HepG2 (cell line): ENCODE results near the gene CDKN1C. TPM values are rescaled to one million over a fixed set of nuclear protein-coding genes. Genes with fewer than 3 reads are reported as not detected.

Experiments
- ADNP ChIP-seq: sonication (generic); formaldehyde crosslinking; IDR thresholded peaks from 2 replicates; pipeline ENCODE4 v1.4.0; 2020; ENCODE audit warnings: missing genetic modification reagents
- ARHGAP35 ChIP-seq: sonication (generic); formaldehyde crosslinking; IDR thresholded peaks from 2 replicates; pipeline ENCODE4 v1.9.0; 2022; ENCODE audit warnings: mild to moderate bottlenecking, inconsistent platforms, moderate library complexity, missing genetic modification reagents, borderline replicate concordance
- ATF3 ChIP-seq: sonication (generic); formaldehyde crosslinking; IDR thresholded peaks from 2 replicates; pipeline ENCODE4 v1.4.0; 2020; ENCODE audit warnings: missing genetic modification reagents
- BORCS8-MEF2B ChIP-seq: sonication (generic); formaldehyde crosslinking; IDR thresholded peaks from 2 replicates; pipeline ENCODE4 v1.8.0; 2022; ENCODE audit warnings: mild to moderate bottlenecking, missing genetic modification reagents
- CBX5 ChIP-seq: sonication (generic); formaldehyde crosslinking; IDR thresholded peaks from 2 replicates; pipeline ENCODE4 v1.4.0; 2020; ENCODE audit warnings: missing genetic modification reagents, borderline replicate concordance
- CCDC6 ChIP-seq: sonication (generic); formaldehyde crosslinking; IDR thresholded peaks from 2 replicates; pipeline ENCODE4 v1.8.1; 2022; ENCODE audit warnings: mild to moderate bottlenecking, missing genetic modification reagents, moderate library complexity
- CTCF ChIP-seq: sonication (generic); formaldehyde crosslinking; IDR thresholded peaks from 2 replicates; pipeline ENCODE4 v1.5.0; 2020; ENCODE audit warnings: mild to moderate bottlenecking, missing genetic modification reagents, moderate library complexity
- GABPB1 ChIP-seq: IDR thresholded peaks from 2 replicates; pipeline ENCODE4 v1.6.1; 2016; ENCODE audit warnings: mild to moderate bottlenecking, missing genetic modification reagents, moderate library complexity, missing compliant biosample characterization
- GATAD2A ChIP-seq: IDR thresholded peaks from 2 replicates; pipeline ENCODE4 v1.6.1; 2016
- JUND ChIP-seq: sonication (generic); formaldehyde crosslinking; IDR thresholded peaks from 2 replicates; pipeline ENCODE4 v1.8.0; 2022; ENCODE audit warnings: mild to moderate bottlenecking, missing genetic modification reagents
- MED1 ChIP-seq: sonication (generic); formaldehyde crosslinking; IDR thresholded peaks from 2 replicates; pipeline ENCODE4 v1.4.0; 2020; ENCODE audit warnings: missing genetic modification reagents
- MEIS2 ChIP-seq: sonication (generic); formaldehyde crosslinking; IDR thresholded peaks from 2 replicates; pipeline ENCODE4 v1.9.0; 2021; ENCODE audit warnings: mild to moderate bottlenecking, missing genetic modification reagents
- NFIC ChIP-seq: IDR thresholded peaks from 2 replicates; pipeline ENCODE4 v1.6.1; 2012; ENCODE audit warnings: mild to moderate bottlenecking, low read length, inconsistent platforms
- PTBP1 ChIP-seq: fragments of 200-400 bp; formaldehyde crosslinking; IDR thresholded peaks from 2 replicates; pipeline ENCODE4 v1.6.1; 2018; ENCODE audit warnings: low read length, low read depth; ENCODE audit not compliant: poor library complexity, severe bottlenecking
- RFX5 ChIP-seq: IDR thresholded peaks from 2 replicates; pipeline ENCODE4 v1.6.1; 2011; ENCODE audit warnings: low read depth, low read length, improper control_type of control experiment
- TCF7 ChIP-seq: sonication (generic); IDR thresholded peaks from 2 replicates; pipeline ENCODE4 v1.6.1; 2016; ENCODE audit warnings: antibody characterized with exemption, low read depth
- TOPORS ChIP-seq: sonication (generic); formaldehyde crosslinking; IDR thresholded peaks from 2 replicates; pipeline ENCODE4 v1.8.0; 2023; ENCODE audit warnings: mild to moderate bottlenecking, missing genetic modification reagents
- ZBTB2 ChIP-seq: sonication (generic); formaldehyde crosslinking; IDR thresholded peaks from 2 replicates; pipeline ENCODE4 v1.8.0; 2022; ENCODE audit warnings: low read depth, missing genetic modification reagents
- ZFP62 ChIP-seq: sonication (generic); formaldehyde crosslinking; IDR thresholded peaks from 2 replicates; pipeline ENCODE4 v1.4.0; 2020; ENCODE audit warnings: missing genetic modification reagents
- ZKSCAN1 ChIP-seq: fragments of 150-350 bp; IDR thresholded peaks from 2 replicates; pipeline ENCODE4 v1.6.1; 2014; ENCODE audit warnings: low read length
- ZNF207 ChIP-seq: fragments of 450-650 bp; IDR thresholded peaks from 2 replicates; pipeline ENCODE4 v1.6.1; 2016; ENCODE audit warnings: antibody characterized with exemption, borderline replicate concordance
- ZNF232 ChIP-seq: sonication (generic); formaldehyde crosslinking; IDR thresholded peaks from 2 replicates; pipeline ENCODE4 v1.4.0; 2020; ENCODE audit warnings: missing genetic modification reagents, borderline replicate concordance
- ZNF251 ChIP-seq: sonication (generic); formaldehyde crosslinking; IDR thresholded peaks from 2 replicates; pipeline ENCODE4 v1.9.0; 2021; ENCODE audit warnings: mild to moderate bottlenecking, missing genetic modification reagents
- ZNF260 ChIP-seq: sonication (generic); formaldehyde crosslinking; IDR thresholded peaks from 2 replicates; pipeline ENCODE4 v1.4.0; 2020; ENCODE audit warnings: missing genetic modification reagents, low read depth, mild to moderate bottlenecking, borderline replicate concordance
- ZNF264 ChIP-seq: sonication (generic); formaldehyde crosslinking; IDR thresholded peaks from 2 replicates; pipeline ENCODE4 v1.4.0; 2020; ENCODE audit warnings: missing genetic modification reagents
- ZNF713 ChIP-seq: sonication (generic); formaldehyde crosslinking; IDR thresholded peaks from 2 replicates; pipeline ENCODE4 v1.4.0; 2020; ENCODE audit warnings: mild to moderate bottlenecking, missing genetic modification reagents
- ZNF724P ChIP-seq: sonication (generic); formaldehyde crosslinking; IDR thresholded peaks from 2 replicates; pipeline ENCODE4 v1.8.0; 2022; ENCODE audit warnings: missing genetic modification reagents, borderline replicate concordance
- polyA plus RNA-seq, 8 experiments: library from polyadenylated mRNA; depleted of rRNA in 3 of 8; stranded (reverse) in 7 of 8; unstranded in 1 of 8; fragments of >200 nt; fragmentation: Illumina TruSeq in 4 of 8; extraction: Trizol in 4 of 8; gene quantifications; 2 replicates each; pipeline versions ENCODE4 v1.2.1 to v1.2.3, GENCODE V29; 2011 to 2016; ENCODE audit warnings: low read depth in 4 of 8, missing spikeins in 1 of 8, mixed read lengths in 1 of 8; ENCODE audit not compliant: insufficient read depth in 1 of 8
- total RNA-seq, 5 experiments: library from RNA; depleted of rRNA; stranded (reverse); fragments of >200 nt; fragmentation: Illumina TruSeq; extraction: Trizol; gene quantifications; 2 replicates each; pipeline ENCODE4 v1.2.3, GENCODE V29; 2016; ENCODE audit warnings: low read depth in 1 of 5
- TF ChIP-seq, protein P1 (sequence below): sonication (generic); formaldehyde crosslinking; IDR thresholded peaks from 2 replicates; pipeline ENCODE4 v1.8.0; 2022; ENCODE audit warnings: mild to moderate bottlenecking, missing genetic modification reagents, moderate library complexity

CDKN1C gene
- total and polyA plus RNA-seq, 2 of the 13 experiments (the other 11 are each of a cell fraction or from before 2014, with no cell fraction given), result not detected

- TF ChIP-seq GABPB1 (CRISPR knock-in tag) (no peak; the same call in 1 of the 2 replicates), ZNF260 (no peak), ZNF724P (CRISPR knock-in tag) (no peak), GATAD2A (CRISPR knock-in tag) (peak; percentile 53), ATF3 (peak; percentile 62; the same call in 1 of the 2 replicates), MEIS2 (CRISPR knock-in tag) (no peak), ADNP (CRISPR knock-in tag) (peak; percentile 82; the same call in 1 of the 2 replicates), ZNF264 (no peak), CTCF (CRISPR knock-in tag) (no peak), NFIC (no peak), CBX5 (CRISPR knock-in tag) (no peak; the same call in 1 of the 2 replicates), ZNF251 (CRISPR knock-in tag) (no peak), ZNF713 (no peak), ARHGAP35 (CRISPR knock-in tag) (no peak), ZNF232 (CRISPR knock-in tag) (no peak), JUND (CRISPR knock-in tag) (peak; percentile 35; the same call in 1 of the 2 replicates), ZKSCAN1 (no peak), TOPORS (CRISPR knock-in tag) (no peak), TCF7 (no peak), ZFP62 (CRISPR knock-in tag) (no peak), BORCS8-MEF2B (CRISPR knock-in tag) (no peak), ZNF207 (no peak), RFX5 (no peak), MED1 (CRISPR knock-in tag) (0 out of 2 replicates have a peak, but pooled peaks have one; percentile 14), PTBP1 (no peak), ZBTB2 (CRISPR knock-in tag) (0 out of 2 replicates have a peak, but pooled peaks have one; percentile 10), CCDC6 (CRISPR knock-in tag) (no peak)
- TF ChIP-seq, protein P1, sequence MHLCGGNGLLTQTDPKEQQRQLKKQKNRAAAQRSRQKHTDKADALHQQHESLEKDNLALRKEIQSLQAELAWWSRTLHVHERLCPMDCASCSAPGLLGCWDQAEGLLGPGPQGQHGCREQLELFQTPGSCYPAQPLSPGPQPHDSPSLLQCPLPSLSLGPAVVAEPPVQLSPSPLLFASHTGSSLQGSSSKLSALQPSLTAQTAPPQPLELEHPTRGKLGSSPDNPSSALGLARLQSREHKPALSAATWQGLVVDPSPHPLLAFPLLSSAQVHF (CRISPR knock-in tag), result no peak
These were observed 44.6 kb upstream of the CDKN1C start (continued) for GRCh38 chr11:2929950-2930703.
